GM23248 (cell line): ENCODE measurements around the gene SPEF2. TPM values are rescaled to one million over a fixed set of nuclear protein-coding genes. Genes with fewer than 3 reads are reported as not detected.

Experiments
- DNase-seq: peaks from one replicate; pipeline ENCODE4 v3.0.0-alpha.2; 2015
- H2AFZ ChIP-seq: fragments of 200-600 bp; sonication (generic); 2 replicates; pipeline ENCODE4 v1.6.1; 2016; ENCODE audit warnings: antibody characterized with exemption
- H3F3A ChIP-seq: fragments of 200-600 bp; sonication (generic); 2 replicates; pipeline ENCODE4 v1.6.1; 2016; ENCODE audit warnings: mild to moderate bottlenecking, antibody characterized with exemption, mixed run types; ENCODE audit not compliant: insufficient read depth
- H3K27ac ChIP-seq: fragments of 200-600 bp; sonication (generic); 2 replicates; pipeline ENCODE4 v1.5.1; 2016; ENCODE audit warnings: mild to moderate bottlenecking
- H3K27me3 ChIP-seq: fragments of 200-600 bp; sonication (generic); replicated peaks from 2 replicates; pipeline ENCODE4 v1.6.1; 2016; ENCODE audit warnings: mild to moderate bottlenecking; ENCODE audit not compliant: insufficient read depth
- H3K36me3 ChIP-seq: fragments of 200-600 bp; sonication (generic); 2 replicates; pipeline ENCODE4 v1.6.1; 2016; ENCODE audit warnings: low read depth, mild to moderate bottlenecking
- H3K4me1 ChIP-seq: fragments of 200-600 bp; sonication (generic); 2 replicates; pipeline ENCODE4 v1.6.1; 2016; ENCODE audit warnings: mild to moderate bottlenecking; ENCODE audit not compliant: insufficient read depth
- H3K4me2 ChIP-seq: fragments of 200-600 bp; sonication (generic); one replicate; pipeline ENCODE4 v1.6.1; 2016; ENCODE audit warnings: mild to moderate bottlenecking; ENCODE audit not compliant: unreplicated experiment
- H3K4me3 ChIP-seq: fragments of 200-600 bp; sonication (generic); 2 replicates; pipeline ENCODE4 v1.5.1; 2016; ENCODE audit warnings: mild to moderate bottlenecking
- H3K79me2 ChIP-seq: fragments of 200-600 bp; sonication (generic); 2 replicates; pipeline ENCODE4 v1.6.1; 2016; ENCODE audit warnings: mild to moderate bottlenecking; ENCODE audit not compliant: insufficient read depth
- H3K9ac ChIP-seq: fragments of 200-600 bp; sonication (generic); 2 replicates; pipeline ENCODE4 v1.6.1; 2016; ENCODE audit warnings: mild to moderate bottlenecking
- H3K9me2 ChIP-seq: fragments of 200-600 bp; sonication (generic); 2 replicates; pipeline ENCODE4 v1.6.1; 2016; ENCODE audit warnings: mixed run types, mild to moderate bottlenecking, moderate library complexity; ENCODE audit not compliant: insufficient read depth
- H3K9me3 ChIP-seq: fragments of 200-600 bp; sonication (generic); one replicate; pipeline ENCODE4 v1.6.1; 2017; ENCODE audit warnings: low read depth
- H4K20me1 ChIP-seq: fragments of 200-600 bp; sonication (generic); 2 replicates; pipeline ENCODE4 v1.6.0; 2016; ENCODE audit not compliant: insufficient read depth
- EZH2 ChIP-seq: fragments of 200-600 bp; sonication (generic); IDR thresholded peaks from 2 replicates; pipeline ENCODE4 v1.6.1; 2018; ENCODE audit warnings: antibody characterized with exemption, mild to moderate bottlenecking; ENCODE audit not compliant: insufficient read depth, poor library complexity, severe bottlenecking
- EZH2phosphoT487 ChIP-seq: fragments of 200-600 bp; sonication (generic); IDR thresholded peaks from 2 replicates; pipeline ENCODE4 v1.6.1; 2018; ENCODE audit warnings: antibody characterized with exemption, moderate library complexity, mild to moderate bottlenecking, low read depth; ENCODE audit not compliant: insufficient read depth
- whole genome bisulfite sequencing, 2 experiments: methylation state at CpG; one replicate each; pipeline ENCODE4 v1.1.6; 2015 to 2017; ENCODE audit warnings: low lambda C conversion rate in 2 of 2, low coverage in 1 of 2; ENCODE audit errors: missing lambda C conversion rate in 2 of 2; 5-methylcytosine and 5-hydroxymethylcytosine counted together
- in situ Hi-C: fragments of 300-500 bp; cut with MboI; formaldehyde crosslinking; loops from 2 replicates; pipeline ENCODE4 v1.15.0; 2020
- polyA plus RNA-seq: library from polyadenylated mRNA; unstranded; fragments of >200 nt; fragmentation: Nextera tagmentation; extraction: Ambion mirVana; gene quantifications from 2 replicates; pipeline ENCODE4 v1.2.1, GENCODE V29; 2016
- total RNA-seq: library from RNA; depleted of rRNA; stranded (reverse); fragments of >200 nt; shearing (Covaris generic); gene quantifications from 2 replicates; pipeline ENCODE4 v1.2.3, GENCODE V29; 2014

The SPEF2 gene
- total and polyA plus RNA-seq, 2 experiments from 2014 or later = 5.3 to 6.7 TPM

DNA sequence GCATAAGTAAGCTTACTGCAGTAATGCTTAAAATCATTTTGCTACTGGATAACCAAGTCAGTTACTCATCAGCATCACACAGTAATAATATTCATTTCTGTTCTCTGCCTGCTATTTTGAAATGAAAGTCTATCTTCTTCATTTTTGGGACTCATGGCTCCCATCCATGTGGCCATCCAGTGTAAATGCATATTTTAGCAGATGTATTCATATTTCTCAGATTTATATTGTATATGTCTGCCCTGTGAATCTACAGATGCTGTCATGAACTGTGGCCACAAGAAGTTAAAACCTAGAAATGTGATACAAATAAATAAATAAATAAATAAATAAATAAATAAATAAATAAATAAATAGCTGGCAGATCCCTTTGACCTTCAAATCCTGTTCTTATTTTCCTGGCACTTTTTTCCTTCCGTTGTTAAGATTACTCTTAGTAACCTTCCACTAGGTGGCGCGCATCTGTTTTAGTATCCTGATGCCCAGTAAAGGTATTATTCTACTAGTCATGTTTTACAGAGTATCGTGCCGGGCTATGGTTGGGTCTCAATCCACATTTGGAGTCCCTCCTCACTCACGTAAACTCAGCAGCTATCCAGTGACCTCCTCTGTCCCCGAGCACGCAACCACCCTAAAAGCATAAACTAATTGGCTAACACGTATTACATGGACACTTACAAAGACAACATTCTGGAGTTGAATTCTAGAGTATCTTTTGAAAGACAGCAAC is 159.9 kb downstream of the SPEF2 start:
- Histone ChIP-seq H3K4me3 (no peak overlapping the region), H3K9me2 (no peaks in the 10 kb centered on the region), H3K79me2 (no peaks in the 10 kb centered on the region), H3F3A (peaks cover 8% of the 10 kb centered on the region), H3K4me2 (no peak overlapping the region), H3K4me1 (peaks cover 40% of the 10 kb centered on the region), H4K20me1 (no peaks in the 10 kb centered on the region), H3K9ac (no peak overlapping the region), H3K27me3 (no peaks in the 10 kb centered on the region), H3K27ac (no peak overlapping the region), H2AFZ (0 out of 2 replicates have a peak overlapping the region, but pooled peaks have one; percentile 25), H3K9me3 (no peaks in the 10 kb centered on the region), H3K36me3 (no peaks in the 10 kb centered on the region)
- TF ChIP-seq EZH2 = no peak
- TF ChIP-seq EZH2phosphoT487 = no peak
- in situ Hi-C loops = loop anchor here (10.0 kb wide), 1 partner anchor 147 kb away; no protein-coding TSS in a partner anchor
- 41 to 44% methylated on average over 9 of the region's 9 CpGs for WGBS, 2 experiments
- DNase-seq = peak; percentile 96

DNA sequence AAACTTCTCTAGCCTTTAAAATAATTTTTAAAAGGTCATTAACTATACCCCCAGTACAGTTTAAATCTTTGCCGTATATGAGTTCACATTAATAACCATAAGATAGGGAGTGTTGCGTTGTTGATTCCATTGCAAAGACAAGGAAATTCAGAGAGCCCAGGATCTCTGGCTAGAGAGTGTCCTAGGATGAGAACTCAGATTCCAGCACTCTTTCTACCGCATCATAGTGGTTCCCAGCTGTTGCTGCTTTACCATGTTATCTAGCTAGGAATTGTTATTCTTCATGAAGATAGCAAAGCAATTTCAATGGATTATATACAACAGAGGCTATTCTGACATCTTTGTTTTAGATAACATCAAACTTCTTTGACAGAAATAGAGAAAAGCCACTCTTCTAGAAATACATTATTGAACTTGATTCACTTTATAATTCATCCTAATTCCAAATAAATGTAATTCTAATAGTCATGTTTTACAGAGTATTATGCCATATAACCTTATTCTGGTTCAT is 160.7 kb downstream of the SPEF2 start:
- Histone ChIP-seq H3K9me2 (no peaks in the 10 kb centered on the region), H3F3A (peaks cover 8% of the 10 kb centered on the region), H3K9ac (no peak overlapping the region), H3K4me1 (peaks cover 40% of the 10 kb centered on the region), H4K20me1 (no peaks in the 10 kb centered on the region), H3K9me3 (no peaks in the 10 kb centered on the region), H3K36me3 (no peaks in the 10 kb centered on the region), H3K4me2 (no peak overlapping the region), H3K27ac (no peak overlapping the region), H3K27me3 (no peaks in the 10 kb centered on the region), H3K79me2 (no peaks in the 10 kb centered on the region), H3K4me3 (no peak overlapping the region), H2AFZ (no peak overlapping the region)
- in situ Hi-C loops = loop anchor here (10.0 kb wide), 1 partner anchor 146 kb away; no protein-coding TSS in a partner anchor
- DNase-seq = no peak
- 92 to 95% methylated on average over 3 of the region's 3 CpGs for WGBS, 2 experiments
- TF ChIP-seq EZH2phosphoT487 (no peak), EZH2 (no peak)

DNA sequence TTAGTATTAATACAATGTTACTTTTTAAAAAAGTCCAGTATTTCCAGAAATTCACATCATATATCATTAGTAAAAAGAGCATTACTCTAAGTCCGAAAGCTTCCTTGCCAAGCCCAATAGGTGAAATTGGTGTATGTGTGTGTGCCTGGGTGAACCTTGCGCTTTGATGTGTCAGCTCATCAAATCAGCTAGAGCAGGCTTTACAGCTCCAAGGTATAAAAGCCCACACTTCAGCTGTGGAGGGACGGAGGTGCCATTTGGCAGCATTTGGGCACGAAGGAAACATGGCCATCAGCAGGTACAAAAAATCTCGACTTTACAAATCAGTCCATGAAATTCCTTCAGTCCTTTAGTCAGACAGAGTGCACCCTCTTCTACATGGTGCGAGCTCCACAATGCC is 162.6 kb downstream of the SPEF2 start:
- no peaks in the 10 kb centered on the region for H3K27me3 ChIP-seq
- H4K20me1 ChIP-seq = no peaks in the 10 kb centered on the region
- DNase-seq = no peak
- H3K36me3 ChIP-seq = no peaks in the 10 kb centered on the region
- H2AFZ ChIP-seq = 0 out of 2 replicates have a peak overlapping the region, but pooled peaks have one; percentile 8
- H3K9ac ChIP-seq = no peak overlapping the region
- TF ChIP-seq EZH2 (no peak), EZH2phosphoT487 (no peak)
- H3K27ac ChIP-seq = no peak overlapping the region
- H3F3A ChIP-seq = no peaks in the 10 kb centered on the region; the same call in 1 of the 2 replicates
- H3K79me2 ChIP-seq = no peaks in the 10 kb centered on the region
- H3K4me2 ChIP-seq = no peak overlapping the region
- no peaks in the 10 kb centered on the region for H3K9me3 ChIP-seq
- peaks cover 29% of the 10 kb centered on the region for H3K4me1 ChIP-seq
- in situ Hi-C loops = no loop called here
- H3K9me2 ChIP-seq = no peaks in the 10 kb centered on the region
- no peak overlapping the region for H3K4me3 ChIP-seq
- 88 to 89% methylated on average over 6 of the region's 6 CpGs for WGBS, 2 experiments

DNA sequence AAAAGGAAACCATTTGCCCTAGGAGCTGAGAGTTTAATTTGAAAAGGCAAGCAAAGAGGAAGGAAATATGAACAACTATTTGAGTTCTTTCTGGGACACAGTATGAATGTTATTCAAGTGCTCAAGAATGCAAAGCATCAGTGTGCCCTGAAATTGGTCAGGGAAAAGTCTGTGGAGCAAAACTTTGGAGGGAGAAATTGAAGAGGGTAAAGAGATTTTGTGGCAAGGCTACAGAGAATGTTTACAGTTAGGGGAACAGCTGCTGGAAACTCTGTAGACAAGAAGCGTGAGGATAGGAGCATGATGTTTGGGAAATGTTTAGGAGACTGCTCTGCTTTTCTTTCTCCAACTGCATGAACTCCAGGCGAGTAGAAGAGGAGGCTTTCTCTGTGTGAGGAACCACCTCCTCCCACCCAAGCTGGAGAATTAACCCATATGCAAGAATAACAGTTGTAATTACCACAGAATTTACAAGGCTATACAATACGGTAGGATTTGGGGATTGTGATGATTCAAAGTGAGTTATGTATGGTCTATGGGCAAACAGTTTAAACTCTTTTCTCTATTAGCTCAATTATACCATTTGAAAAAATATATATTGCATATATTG is 163.6 kb downstream of the SPEF2 start:
- Histone ChIP-seq H3K79me2 (no peaks in the 10 kb centered on the region), H3K4me3 (peak overlapping the region; percentile 25; the same call in 1 of the 2 replicates), H3K9me3 (no peaks in the 10 kb centered on the region), H3K4me1 (peaks cover 29% of the 10 kb centered on the region), H2AFZ (peak overlapping the region; percentile 70), H3K27me3 (no peaks in the 10 kb centered on the region), H3F3A (no peaks in the 10 kb centered on the region; the same call in 1 of the 2 replicates), H3K9ac (0 out of 2 replicates have a peak overlapping the region, but pooled peaks have one; percentile 6), H3K9me2 (no peaks in the 10 kb centered on the region), H3K4me2 (peak overlapping the region; percentile 43), H4K20me1 (no peaks in the 10 kb centered on the region), H3K27ac (peak overlapping the region; percentile 9; the same call in 1 of the 2 replicates), H3K36me3 (no peaks in the 10 kb centered on the region)
- no peak for TF ChIP-seq EZH2
- TF ChIP-seq EZH2phosphoT487 = no peak
- in situ Hi-C loops = no loop called here
- WGBS, 2 experiments = 33 to 39% methylated on average over 3 of the region's 3 CpGs
- DNase-seq = no peak
